ENCODE measurements around the gene GPR83.
"Not testable (repeated sequence)": the region's sequence is repeated elsewhere in the genome, so short reads cannot be mapped to it uniquely, and the experiment has no call there.

GPR83 gene

GRCh38 chr11:94400839-94401772, at the start of gene GPR83:
Gene GPR83, minus strand, starts transcription at chr11:94401419. Its CDS starts 172 bp downstream, at chr11:94401247.
- no peak for DNase-seq (ENCODE audit: low spot score)

- no peak for DNase-seq (ENCODE audit: low spot score)
Observed at GRCh38 chr11:94450048-94450447, 48.8 kb upstream of the GPR83 start.

- no peak for DNase-seq (ENCODE audit: low spot score)
Observed at GRCh38 chr11:94449437-94449836, 48.2 kb upstream of the GPR83 start.

- DNase-seq (ENCODE audit: low spot score): no peak
Observed at GRCh38 chr11:94449029-94449428, 47.8 kb upstream of the GPR83 start.

GRCh38 chr11:94447149-94447548, 45.9 kb upstream of the GPR83 start:
- DNase-seq (ENCODE audit: low spot score): no peak

- no peak for DNase-seq (ENCODE audit: low spot score)
Observed at GRCh38 chr11:94445641-94446040, 44.4 kb upstream of the GPR83 start.

- DNase-seq (ENCODE audit: low spot score): no peak
Observed at GRCh38 chr11:94433049-94433448, 31.8 kb upstream of the GPR83 start.

GRCh38 chr11:94424662-94425061, 23.4 kb upstream of the GPR83 start:
- DNase-seq (ENCODE audit: low spot score): no peak

GRCh38 chr11:94424011-94424410, 22.8 kb upstream of the GPR83 start:
- DNase-seq (ENCODE audit: low spot score): no peak

GRCh38 chr11:94423507-94423906, 22.3 kb upstream of the GPR83 start:
- no peak for DNase-seq (ENCODE audit: low spot score)

- no peak for DNase-seq (ENCODE audit: low spot score)
Observed at GRCh38 chr11:94418123-94418765, 17.0 kb upstream of the GPR83 start.

GRCh38 chr11:94417386-94417987, 16.3 kb upstream of the GPR83 start:
- no peak for DNase-seq (ENCODE audit: low spot score)

- DNase-seq (ENCODE audit: low spot score): no peak
Observed at GRCh38 chr11:94405062-94405833, 4.0 kb upstream of the GPR83 start.

GRCh38 chr11:94402355-94402754, 1.1 kb upstream of the GPR83 start:
- no peak for DNase-seq (ENCODE audit: low spot score)

GRCh38 chr11:94401773-94402265, 600 bp upstream of the GPR83 start:
- no peak for DNase-seq (ENCODE audit: low spot score)

GRCh38 chr11:94400457-94400838, 771 bp downstream of the GPR83 start:
- no peak for DNase-seq (ENCODE audit: low spot score)

GRCh38 chr11:94400050-94400449, 1.2 kb downstream of the GPR83 start:
- DNase-seq (ENCODE audit: low spot score): no peak

GRCh38 chr11:94398101-94398500, 3.1 kb downstream of the GPR83 start:
- no peak for DNase-seq (ENCODE audit: low spot score)

GRCh38 chr11:94396282-94396681, 4.9 kb downstream of the GPR83 start:
- no peak for DNase-seq (ENCODE audit: low spot score)

GRCh38 chr11:94391937-94392336, 9.3 kb downstream of the GPR83 start:
- DNase-seq (ENCODE audit: low spot score): not testable (repeated sequence)

- no peak for DNase-seq (ENCODE audit: low spot score)
Observed at GRCh38 chr11:94379613-94380012, 21.6 kb downstream of the GPR83 start.

GRCh38 chr11:94376841-94377240, 24.4 kb downstream of the GPR83 start:
- DNase-seq (ENCODE audit: low spot score): no peak
